Psoas muscle (tissue), 8 donors: ENCODE data around the gene AFDN. TPM values are rescaled to one million over a fixed set of nuclear protein-coding genes. Genes with fewer than 3 reads are reported as not detected.

ENCODE experiments used
- ATAC-seq, 4 donors: fragments of 200-7000 bp; cut with Tn5 transposase; one replicate each; pipeline ENCODE4 v1.9.1; 2020; ENCODE audit warnings: moderate library complexity in 3 of 4, mild to moderate bottlenecking in 2 of 4
- DNase-seq, 2 donors: peaks; one replicate each; pipeline ENCODE4 v3.0.0-alpha.2; 2020
- H3K27ac ChIP-seq: fragments of 200-600 bp; one replicate; pipeline ENCODE4 v1.8.0; 2022
- H3K27me3 ChIP-seq, 3 donors: fragments of 200-600 bp in 1 of 3; one replicate each; pipeline versions ENCODE4 v1.6.1 to v1.8.0; 2013 to 2022; ENCODE audit warnings: low read length in 2 of 3, mild to moderate bottlenecking in 2 of 3, moderate library complexity in 1 of 3; ENCODE audit not compliant: insufficient read depth in 3 of 3
- H3K36me3 ChIP-seq, 2 donors: fragments of 200-600 bp in 1 of 2; one replicate each; pipeline versions ENCODE4 v1.6.1 to v1.8.0; 2013 to 2022; ENCODE audit warnings: low read depth in 1 of 2, mild to moderate bottlenecking in 1 of 2, moderate library complexity in 1 of 2; ENCODE audit not compliant: insufficient read depth in 1 of 2
- H3K4me1 ChIP-seq: fragments of 200-600 bp; one replicate; pipeline ENCODE4 v1.8.0; 2022
- H3K4me3 ChIP-seq: fragments of 200-600 bp; one replicate; pipeline ENCODE4 v1.8.0; 2022; ENCODE audit warnings: mild to moderate bottlenecking
- H3K9me3 ChIP-seq: fragments of 200-600 bp; one replicate; pipeline ENCODE4 v1.8.0; 2022
- WGBS, 3 donors: extraction: QIAGEN DNeasy Blood & Tissue Kit; methylation state at CpG; one replicate each; pipeline versions ENCODE4 v1.1.6 to v1.1.7; 2013; 5-methylcytosine and 5-hydroxymethylcytosine counted together
- intact Hi-C, 2 donors: fragments of 100-400 bp; cut with DNase I; formaldehyde crosslinking; loops; one replicate each; pipeline versions ENCODE4 v1.11.0 to v1.14.2; 2022
- polyA plus RNA-seq, 3 donors: library from polyadenylated mRNA; stranded (reverse); fragments of 200-250 nt; gene quantifications; one replicate each; pipeline ENCODE4 v1.2.3, GENCODE V29; 2013
- total RNA-seq, 4 donors: library from RNA; stranded (reverse); fragmentation: NEBNext Ultra II Directional in 2 of 4; extraction: Animal tissue kit (Norgen Biotek cat#: 25700) in 2 of 4; gene quantifications; one replicate each; pipeline versions ENCODE4 v1.2.1 to v1.2.4, GENCODE V29; 2021 to 2023
- TF ChIP-seq, protein P1 (sequence below): fragments of 200-600 bp; IDR thresholded peaks from one replicate; pipeline ENCODE4 v1.8.0; 2022; ENCODE audit warnings: antibody characterized with exemption
- donor health status: healthy with polysubstance abuse.
- donor health status: DM: no; HTN: no; CAD: no; lungs with moderate emphysema.
- donor health status: Bipolar disorder and iron deficiency.
- donor health status: healthy.
- donor health status: DM: yes; HTN: yes; CAD: no.
- donor health status: DM: no; HTN: no; CAD: no.
- donor health status: DM: no; HTN: no; CAD: no.
- donor health status: DM: yes; HTN: yes; CAD: no.

Gene AFDN
- total and polyA plus RNA-seq, 7 donors: 12.2 to 35.6 (median 32.9) TPM

- peaks cover 11% of the 10 kb centered on the region for H3K4me1 ChIP-seq
- H3K9me3 ChIP-seq: no peaks in the 10 kb centered on the region
- intact Hi-C loops: no loop called here
- 93 to 95% (median 93%) methylated on average over 4 of the region's 4 CpGs for WGBS, 3 donors
- no peaks in the 10 kb centered on the region for H3K36me3 ChIP-seq
- H3K27me3 ChIP-seq: peaks cover 0 to 2% (median 0%) of the 10 kb centered on the region in 3 donors
- no peak overlapping the region for H3K27ac ChIP-seq
- DNase-seq (no peak), ATAC-seq (no peak)
- TF ChIP-seq, protein P1, sequence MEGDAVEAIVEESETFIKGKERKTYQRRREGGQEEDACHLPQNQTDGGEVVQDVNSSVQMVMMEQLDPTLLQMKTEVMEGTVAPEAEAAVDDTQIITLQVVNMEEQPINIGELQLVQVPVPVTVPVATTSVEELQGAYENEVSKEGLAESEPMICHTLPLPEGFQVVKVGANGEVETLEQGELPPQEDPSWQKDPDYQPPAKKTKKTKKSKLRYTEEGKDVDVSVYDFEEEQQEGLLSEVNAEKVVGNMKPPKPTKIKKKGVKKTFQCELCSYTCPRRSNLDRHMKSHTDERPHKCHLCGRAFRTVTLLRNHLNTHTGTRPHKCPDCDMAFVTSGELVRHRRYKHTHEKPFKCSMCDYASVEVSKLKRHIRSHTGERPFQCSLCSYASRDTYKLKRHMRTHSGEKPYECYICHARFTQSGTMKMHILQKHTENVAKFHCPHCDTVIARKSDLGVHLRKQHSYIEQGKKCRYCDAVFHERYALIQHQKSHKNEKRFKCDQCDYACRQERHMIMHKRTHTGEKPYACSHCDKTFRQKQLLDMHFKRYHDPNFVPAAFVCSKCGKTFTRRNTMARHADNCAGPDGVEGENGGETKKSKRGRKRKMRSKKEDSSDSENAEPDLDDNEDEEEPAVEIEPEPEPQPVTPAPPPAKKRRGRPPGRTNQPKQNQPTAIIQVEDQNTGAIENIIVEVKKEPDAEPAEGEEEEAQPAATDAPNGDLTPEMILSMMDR: no peak
- H3K4me3 ChIP-seq: no peak overlapping the region
Measured at GRCh38 chr6:167840160-167840525, 13.4 kb downstream of the AFDN start.

- WGBS, 3 donors: 72 to 83% (median 74%) methylated on average over 7 of the region's 7 CpGs
- TF ChIP-seq, protein P1: no peak
- no peaks in the 10 kb centered on the region for H3K9me3 ChIP-seq
- H3K27me3 ChIP-seq: peaks cover 0 to 2% (median 0%) of the 10 kb centered on the region in 3 donors
- intact Hi-C loops: no loop called here
- DNase-seq (no peak), ATAC-seq (no peak)
- peaks cover 7% of the 10 kb centered on the region for H3K4me1 ChIP-seq
- no peak overlapping the region for H3K4me3 ChIP-seq
- H3K27ac ChIP-seq: no peak overlapping the region
- H3K36me3 ChIP-seq: no peaks in the 10 kb centered on the region
Measured at GRCh38 chr6:167840526-167841179, 13.9 kb downstream of the AFDN start.

GRCh38 chr6:167841981-167842380, 15.3 kb downstream of the AFDN start:
- no peaks in the 10 kb centered on the region for H3K36me3 ChIP-seq
- DNase-seq: no peak
- ATAC-seq: no peak
- H3K27ac ChIP-seq: no peak overlapping the region
- TF ChIP-seq, protein P1: no peak
- H3K4me3 ChIP-seq: no peak overlapping the region
- peaks cover 0 to 2% (median 0%) of the 10 kb centered on the region in 3 donors for H3K27me3 ChIP-seq
- no peaks in the 10 kb centered on the region for H3K9me3 ChIP-seq
- H3K4me1 ChIP-seq: peaks cover 1% of the 10 kb centered on the region
- intact Hi-C loops: no loop called here

- DNase-seq (no peak), ATAC-seq (no peak)
- Histone ChIP-seq H3K27me3 (peaks cover 0 to 2% (median 0%) of the 10 kb centered on the region in 3 donors), H3K4me3 (no peak overlapping the region), H3K9me3 (no peaks in the 10 kb centered on the region), H3K36me3 (no peaks in the 10 kb centered on the region), H3K27ac (no peak overlapping the region), H3K4me1 (peaks cover 5% of the 10 kb centered on the region)
- WGBS, 3 donors: 57 to 68% (median 67%) methylated on average over 1 of the region's 1 CpG
- TF ChIP-seq, protein P1: no peak
- intact Hi-C loops: no loop called here
Measured at GRCh38 chr6:167842457-167842856, 15.7 kb downstream of the AFDN start.

DNA sequence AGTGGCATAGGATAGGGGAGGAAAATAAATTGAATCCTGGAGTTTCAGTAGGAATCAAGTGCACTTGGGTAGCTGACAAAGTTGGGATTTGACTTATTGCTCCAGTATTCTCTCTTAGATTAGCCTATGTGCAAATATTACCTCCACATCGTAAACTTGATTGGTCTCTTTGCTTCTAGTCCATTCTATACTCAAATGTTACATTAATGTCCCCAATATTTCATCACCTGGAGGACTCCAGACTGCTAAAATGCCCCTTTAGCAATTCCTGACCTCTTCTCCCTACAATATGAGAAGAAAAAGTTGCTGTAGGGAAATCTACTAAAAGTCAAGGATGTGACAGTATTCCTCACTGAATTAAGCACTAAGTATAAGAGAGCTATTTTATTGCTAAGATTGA, 16.3 kb downstream of the AFDN start:
- no peak overlapping the region for H3K4me3 ChIP-seq
- DNase-seq (no peak), ATAC-seq (no peak)
- peaks cover 10% of the 10 kb centered on the region for H3K4me1 ChIP-seq
- 93 to 94% (median 94%) methylated on average over 1 of the region's 1 CpG for WGBS, 3 donors
- peaks cover 0 to 2% (median 0%) of the 10 kb centered on the region in 3 donors for H3K27me3 ChIP-seq
- H3K27ac ChIP-seq: no peak overlapping the region
- H3K9me3 ChIP-seq: no peaks in the 10 kb centered on the region
- TF ChIP-seq, protein P1: no peak
- H3K36me3 ChIP-seq: no peaks in the 10 kb centered on the region
- intact Hi-C loops: no loop called here
